Liver (tissue), 9 donors: ENCODE data around the gene WTIP. TPM values are rescaled to one million over a fixed set of nuclear protein-coding genes. Genes with fewer than 3 reads are reported as not detected.

Experiments
- DNase-seq: peaks from one replicate; pipeline ENCODE4 v3.0.0-alpha.2; 2017; ENCODE audit warnings: low spot score
- H3K27ac ChIP-seq, 2 donors: one replicate each; pipeline ENCODE4 v1.7.0; 2013; ENCODE audit warnings: inconsistent platforms in 2 of 2, low read length in 2 of 2, control low read depth in 1 of 2, low read depth in 1 of 2, mild to moderate bottlenecking in 1 of 2
- H3K27me3 ChIP-seq, 4 donors: one replicate each; pipeline versions ENCODE4 v1.6.1 to v1.7.0; 2013; ENCODE audit warnings: low read length in 3 of 4, inconsistent platforms in 1 of 4, mild to moderate bottlenecking in 1 of 4, moderate library complexity in 1 of 4; ENCODE audit not compliant: control insufficient read depth in 4 of 4, insufficient read depth in 4 of 4
- H3K36me3 ChIP-seq, 4 donors: one replicate each; pipeline versions ENCODE4 v1.6.1 to v1.7.0; 2013; ENCODE audit warnings: low read length in 3 of 4, mild to moderate bottlenecking in 3 of 4, low read depth in 1 of 4, moderate library complexity in 1 of 4; ENCODE audit not compliant: control insufficient read depth in 4 of 4, insufficient read depth in 3 of 4
- H3K4me1 ChIP-seq, 4 donors: one replicate each; pipeline versions ENCODE4 v1.6.1 to v1.7.0; 2013; ENCODE audit warnings: low read length in 3 of 4, mild to moderate bottlenecking in 3 of 4, moderate library complexity in 1 of 4; ENCODE audit not compliant: control insufficient read depth in 4 of 4, insufficient read depth in 4 of 4
- H3K4me3 ChIP-seq, 3 donors: one replicate each; pipeline versions ENCODE4 v1.6.1 to v1.7.0; 2013; ENCODE audit warnings: low read length in 3 of 3, control low read depth in 1 of 3, low read depth in 1 of 3, mild to moderate bottlenecking in 1 of 3
- H3K9ac ChIP-seq, 2 donors: one replicate each; pipeline ENCODE4 v1.7.0; 2013; ENCODE audit warnings: low read length in 2 of 2, mild to moderate bottlenecking in 2 of 2, moderate library complexity in 2 of 2, control low read depth in 1 of 2, low read depth in 1 of 2
- H3K9me3 ChIP-seq, 4 donors: one replicate each; pipeline versions ENCODE4 v1.6.1 to v1.7.0; 2013; ENCODE audit warnings: low read length in 3 of 4; ENCODE audit not compliant: control insufficient read depth in 4 of 4
- ATF3 ChIP-seq: IDR thresholded peaks from 2 replicates; pipeline ENCODE4 v1.6.1; 2016; ENCODE audit warnings: antibody characterized with exemption
- EGR1 ChIP-seq, 2 donors: IDR thresholded peaks; 2 replicates each; pipeline ENCODE4 v1.6.1; 2016 to 2018; ENCODE audit warnings: antibody characterized with exemption in 2 of 2, low read depth in 2 of 2
- FOXA1 ChIP-seq: IDR thresholded peaks from 2 replicates; pipeline ENCODE4 v1.6.1; 2016; ENCODE audit warnings: antibody characterized with exemption
- FOXA2 ChIP-seq: IDR thresholded peaks from 2 replicates; pipeline ENCODE4 v1.6.1; 2016; ENCODE audit warnings: antibody characterized with exemption
- HNF4G ChIP-seq: IDR thresholded peaks from 2 replicates; pipeline ENCODE4 v1.6.1; 2016; ENCODE audit warnings: antibody characterized with exemption
- JUND ChIP-seq, 2 donors: IDR thresholded peaks; 2 replicates each; pipeline ENCODE4 v1.6.1; 2016; ENCODE audit warnings: antibody characterized with exemption in 2 of 2
- NR2F2 ChIP-seq: IDR thresholded peaks from 2 replicates; pipeline ENCODE4 v1.6.1; 2016; ENCODE audit warnings: antibody characterized with exemption
- RAD21 ChIP-seq, 2 donors: IDR thresholded peaks; 2 replicates each; pipeline ENCODE4 v1.6.1; 2016; ENCODE audit warnings: antibody characterized with exemption in 2 of 2, mild to moderate bottlenecking in 2 of 2
- REST ChIP-seq: IDR thresholded peaks from 2 replicates; pipeline ENCODE4 v1.6.1; 2016; ENCODE audit warnings: antibody characterized with exemption, mild to moderate bottlenecking
- RXRA ChIP-seq, 2 donors: IDR thresholded peaks; 2 replicates each; pipeline ENCODE4 v1.6.1; 2017 to 2018; ENCODE audit warnings: antibody characterized with exemption in 2 of 2, mild to moderate bottlenecking in 1 of 2
- TAF1 ChIP-seq: conservative IDR thresholded peaks from 2 replicates; pipeline ENCODE4 v1.6.1; 2016; ENCODE audit warnings: antibody characterized with exemption, mild to moderate bottlenecking
- YY1 ChIP-seq: IDR thresholded peaks from 2 replicates; pipeline ENCODE4 v1.6.1; 2016; ENCODE audit warnings: antibody characterized with exemption, mild to moderate bottlenecking
- ZBTB33 ChIP-seq: IDR thresholded peaks from 2 replicates; pipeline ENCODE4 v1.6.1; 2016; ENCODE audit warnings: antibody characterized with exemption
- WGBS: extraction: QIAGEN DNeasy Blood & Tissue Kit; methylation state at CpG from one replicate; pipeline ENCODE4 v1.1.7; 2013; 5-methylcytosine and 5-hydroxymethylcytosine counted together
- polyA plus RNA-seq, 2 donors: library from polyadenylated mRNA; stranded (reverse) in 1 of 2; unstranded in 1 of 2; fragments of 200-250 nt in 1 of 2; fragments of >200 nt in 1 of 2; fragmentation: Nextera tagmentation in 1 of 2; extraction: Ambion mirVana in 1 of 2; gene quantifications; one replicate each; pipeline versions ENCODE4 v1.2.1 to v1.2.3, GENCODE V29; 2013 to 2015
- total RNA-seq, 2 donors: library from RNA; depleted of rRNA; stranded (reverse); fragments of >200 nt; gene quantifications; one replicate each; pipeline ENCODE4 v1.2.3, GENCODE V29; 2014
- TF ChIP-seq, protein P1 (sequence below): fragments of 150-350 bp; IDR thresholded peaks from 2 replicates; pipeline ENCODE4 v1.5.1; 2017; ENCODE audit warnings: improper control_type of control experiment, low read depth, low read length; ENCODE audit not compliant: missing input control
- TF ChIP-seq, protein P2 (sequence below): IDR thresholded peaks from 2 replicates; pipeline ENCODE4 v1.6.1; 2016; ENCODE audit warnings: antibody characterized with exemption
- donor health status: healthy.
- donor health status: healthy.
- donor health status: healthy.
- donor health status: healthy.
- donor health status: healthy.

The WTIP gene
- total and polyA plus RNA-seq, 4 donors: 0.08 to 2.7 (median 1.6) TPM

DNA sequence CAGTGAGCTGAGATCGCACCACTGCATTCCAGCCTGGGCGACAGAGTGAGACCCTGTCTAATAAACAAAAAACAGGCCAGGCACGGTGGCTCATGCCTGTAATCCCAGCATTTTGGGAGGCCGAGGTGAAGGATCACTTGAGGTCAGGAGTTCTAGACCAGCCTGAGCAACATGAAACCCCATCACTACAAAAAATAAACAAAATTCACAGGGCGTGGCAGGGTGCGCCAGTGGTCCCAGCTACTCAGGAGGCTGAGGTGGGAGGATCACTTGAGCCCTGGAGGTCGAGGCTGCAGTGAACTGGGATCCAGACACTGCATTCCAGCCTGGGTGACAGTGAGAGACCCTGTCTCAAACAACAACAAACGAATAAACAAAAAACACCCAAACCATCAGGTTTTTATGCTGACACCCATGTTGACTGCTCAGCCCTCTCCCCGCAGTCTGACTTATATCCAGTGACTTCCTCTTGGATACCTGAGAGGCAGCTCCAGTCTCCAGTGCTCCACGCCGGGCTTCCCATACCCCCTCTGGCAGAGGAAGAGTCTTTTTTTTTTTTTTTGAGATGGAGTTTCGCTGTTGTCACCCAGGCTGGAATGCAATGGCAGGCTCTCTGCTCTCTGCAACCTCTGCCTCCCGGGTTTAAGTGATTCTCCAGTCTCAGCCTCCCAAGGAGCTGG, 17.7 kb downstream of the WTIP start:
- Histone ChIP-seq H3K9me3 (no peaks in the 10 kb centered on the region), H3K36me3 (no peaks in the 10 kb centered on the region), H3K4me1 (peaks cover 2 to 20% (median 9%) of the 10 kb centered on the region in 4 donors), H3K9ac (no peak overlapping the region), H3K4me3 (no peak overlapping the region), H3K27ac (no peak overlapping the region), H3K27me3 (no peaks in the 10 kb centered on the region)
- 92% methylated on average over 13 of the region's 13 CpGs for WGBS
- no peak for DNase-seq
- no peak for TF ChIP-seq YY1
- TF ChIP-seq NR2F2: no peak
- TF ChIP-seq RAD21 (IDR thresholded peaks at IDR 0.05): no peak
- no peak for TF ChIP-seq RXRA (IDR thresholded peaks at IDR 0.05)
- TF ChIP-seq FOXA1: no peak
- no peak for TF ChIP-seq HNF4G
- no peak for TF ChIP-seq REST
- TF ChIP-seq, protein P1, sequence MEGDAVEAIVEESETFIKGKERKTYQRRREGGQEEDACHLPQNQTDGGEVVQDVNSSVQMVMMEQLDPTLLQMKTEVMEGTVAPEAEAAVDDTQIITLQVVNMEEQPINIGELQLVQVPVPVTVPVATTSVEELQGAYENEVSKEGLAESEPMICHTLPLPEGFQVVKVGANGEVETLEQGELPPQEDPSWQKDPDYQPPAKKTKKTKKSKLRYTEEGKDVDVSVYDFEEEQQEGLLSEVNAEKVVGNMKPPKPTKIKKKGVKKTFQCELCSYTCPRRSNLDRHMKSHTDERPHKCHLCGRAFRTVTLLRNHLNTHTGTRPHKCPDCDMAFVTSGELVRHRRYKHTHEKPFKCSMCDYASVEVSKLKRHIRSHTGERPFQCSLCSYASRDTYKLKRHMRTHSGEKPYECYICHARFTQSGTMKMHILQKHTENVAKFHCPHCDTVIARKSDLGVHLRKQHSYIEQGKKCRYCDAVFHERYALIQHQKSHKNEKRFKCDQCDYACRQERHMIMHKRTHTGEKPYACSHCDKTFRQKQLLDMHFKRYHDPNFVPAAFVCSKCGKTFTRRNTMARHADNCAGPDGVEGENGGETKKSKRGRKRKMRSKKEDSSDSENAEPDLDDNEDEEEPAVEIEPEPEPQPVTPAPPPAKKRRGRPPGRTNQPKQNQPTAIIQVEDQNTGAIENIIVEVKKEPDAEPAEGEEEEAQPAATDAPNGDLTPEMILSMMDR: no peak
- TF ChIP-seq JUND (IDR thresholded peaks at IDR 0.05): no peak
- TF ChIP-seq, protein P2, sequence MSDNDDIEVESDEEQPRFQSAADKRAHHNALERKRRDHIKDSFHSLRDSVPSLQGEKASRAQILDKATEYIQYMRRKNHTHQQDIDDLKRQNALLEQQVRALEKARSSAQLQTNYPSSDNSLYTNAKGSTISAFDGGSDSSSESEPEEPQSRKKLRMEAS: no peak
- no peak for TF ChIP-seq FOXA2
- no peak for TF ChIP-seq EGR1 (IDR thresholded peaks at IDR 0.05; ENCODE audit: low read depth in 2 of 2)
- TF ChIP-seq TAF1: no peak
- TF ChIP-seq ATF3: no peak
- TF ChIP-seq ZBTB33: no peak

- no peak for DNase-seq
- no peak for TF ChIP-seq NR2F2
- no peak overlapping the region for H3K27ac ChIP-seq
- H3K27me3 ChIP-seq: no peaks in the 10 kb centered on the region
- H3K36me3 ChIP-seq: no peaks in the 10 kb centered on the region
- no peaks in the 10 kb centered on the region for H3K9me3 ChIP-seq
- 66% methylated on average over 25 of the region's 25 CpGs for WGBS
- no peak overlapping the region for H3K9ac ChIP-seq
- peaks cover 2 to 20% (median 9%) of the 10 kb centered on the region in 4 donors for H3K4me1 ChIP-seq
- no peak overlapping the region for H3K4me3 ChIP-seq
These were observed 19.1 kb downstream of the WTIP start for GRCh38 chr19:34500656-34501120.
